Suprapubic skin (tissue), 4 donors: Measurements from ENCODE around the gene ASB3. TPM values are rescaled to one million over a fixed set of nuclear protein-coding genes. Genes with fewer than 3 reads are reported as not detected.

Source experiments
- DNase-seq, 2 donors: peaks; one replicate each; pipeline ENCODE4 v3.0.0-alpha.2; 2019; ENCODE audit warnings: low spot score in 2 of 2
- H3K27ac ChIP-seq: fragments of 200-600 bp; sonication (generic); one replicate; pipeline ENCODE4 v1.5.1; 2019
- H3K27me3 ChIP-seq: fragments of 200-600 bp; sonication (generic); one replicate; pipeline ENCODE4 v1.5.1; 2019
- H3K36me3 ChIP-seq: fragments of 200-600 bp; sonication (generic); one replicate; pipeline ENCODE4 v1.5.1; 2019
- H3K4me1 ChIP-seq: fragments of 200-600 bp; sonication (generic); one replicate; pipeline ENCODE4 v1.5.1; 2019
- H3K4me3 ChIP-seq: fragments of 200-600 bp; sonication (generic); one replicate; pipeline ENCODE4 v1.5.1; 2019; ENCODE audit warnings: mild to moderate bottlenecking
- H3K9me3 ChIP-seq: fragments of 200-600 bp; sonication (generic); one replicate; pipeline ENCODE4 v1.5.1; 2019
- CTCF ChIP-seq, 2 donors: fragments of 200-600 bp in 1 of 2; fragments of 450-650 bp in 1 of 2; sonication (generic) in 1 of 2; IDR thresholded peaks; one replicate each; pipeline ENCODE4 v1.5.1; 2016 to 2019; ENCODE audit warnings: antibody characterized with exemption in 2 of 2, mild to moderate bottlenecking in 1 of 2, moderate library complexity in 1 of 2
- EP300 ChIP-seq: sonication (generic); formaldehyde crosslinking; IDR thresholded peaks from one replicate; pipeline ENCODE4 v1.6.1; 2017; ENCODE audit warnings: antibody characterized with exemption
- POLR2A ChIP-seq, 2 donors: fragments of 450-650 bp; IDR thresholded peaks; one replicate each; pipeline ENCODE4 v1.6.1; 2017; ENCODE audit warnings: antibody characterized with exemption in 2 of 2, mild to moderate bottlenecking in 2 of 2, moderate library complexity in 2 of 2
- POLR2AphosphoS5 ChIP-seq, 3 donors: sonication (generic); formaldehyde crosslinking; IDR thresholded peaks; one replicate each; pipeline ENCODE4 v1.6.1; 2017; ENCODE audit warnings: antibody characterized with exemption in 3 of 3
- WGBS: methylation state at CpG from one replicate; pipeline ENCODE4 v1.1.5; 2018; 5-methylcytosine and 5-hydroxymethylcytosine counted together
- total RNA-seq, 4 donors: library from RNA; depleted of rRNA; stranded (reverse); fragments of >200 nt; gene quantifications; one replicate each; pipeline ENCODE4 v1.1.0, GENCODE V29; 2016

ASB3 gene
- total RNA-seq, 4 donors from 2014 or later = 9.8 to 28.8 (median 12.6) TPM

- H3K4me3 ChIP-seq = no peak overlapping the region
- 60% methylated on average over 4 of the region's 4 CpGs for WGBS
- H3K9me3 ChIP-seq = no peaks in the 10 kb centered on the region
- H3K27ac ChIP-seq = peak overlapping the region; percentile 28
- H3K27me3 ChIP-seq = no peaks in the 10 kb centered on the region
- TF ChIP-seq EP300 (no peak), POLR2A (IDR thresholded peaks at IDR 0.05) (no peak), POLR2AphosphoS5 (IDR thresholded peaks at IDR 0.05) (no peak), CTCF (IDR thresholded peaks at IDR 0.05) (no peak)
- H3K36me3 ChIP-seq = peaks cover 4% of the 10 kb centered on the region
- H3K4me1 ChIP-seq = peaks cover 9% of the 10 kb centered on the region
- DNase-seq = no peak
These were observed 36.5 kb downstream of the ASB3 start for GRCh38 chr2:53750041-53750768.

GRCh38 chr2:53744395-53745065 is 42.2 kb downstream of the ASB3 start:
- no peaks in the 10 kb centered on the region for H3K9me3 ChIP-seq
- 69% methylated on average over 2 of the region's 2 CpGs for WGBS
- peaks cover 4% of the 10 kb centered on the region for H3K4me1 ChIP-seq
- no peak for TF ChIP-seq CTCF (IDR thresholded peaks at IDR 0.05)
- no peak for TF ChIP-seq EP300
- no peak for TF ChIP-seq POLR2AphosphoS5 (IDR thresholded peaks at IDR 0.05)
- TF ChIP-seq POLR2A (IDR thresholded peaks at IDR 0.05) = no peak
- no peaks in the 10 kb centered on the region for H3K27me3 ChIP-seq
- H3K36me3 ChIP-seq = peaks cover 4% of the 10 kb centered on the region
- H3K4me3 ChIP-seq = no peak overlapping the region
- no peak for DNase-seq
- peak overlapping the region; percentile 73 for H3K27ac ChIP-seq

GRCh38 chr2:53740170-53740569 is 46.6 kb downstream of the ASB3 start:
- H3K27me3 ChIP-seq = no peaks in the 10 kb centered on the region
- DNase-seq = no peak
- no peak overlapping the region for H3K27ac ChIP-seq
- no peak for TF ChIP-seq POLR2A (IDR thresholded peaks at IDR 0.05)
- no peak for TF ChIP-seq POLR2AphosphoS5 (IDR thresholded peaks at IDR 0.05)
- peak in 1 of 2 donors; percentile 9 for TF ChIP-seq CTCF (IDR thresholded peaks at IDR 0.05)
- no peaks in the 10 kb centered on the region for H3K9me3 ChIP-seq
- H3K4me1 ChIP-seq = peaks cover 1% of the 10 kb centered on the region
- H3K36me3 ChIP-seq = peaks cover 3% of the 10 kb centered on the region
- no peak overlapping the region for H3K4me3 ChIP-seq

GRCh38 chr2:53739032-53739431 is 47.7 kb downstream of the ASB3 start:
- Histone ChIP-seq H3K9me3 (no peaks in the 10 kb centered on the region), H3K27me3 (no peaks in the 10 kb centered on the region), H3K4me3 (no peak overlapping the region), H3K36me3 (peaks cover 5% of the 10 kb centered on the region), H3K4me1 (no peaks in the 10 kb centered on the region), H3K27ac (no peak overlapping the region)
- TF ChIP-seq EP300 (no peak), POLR2A (IDR thresholded peaks at IDR 0.05) (no peak), POLR2AphosphoS5 (IDR thresholded peaks at IDR 0.05) (no peak)
- WGBS = 79% methylated on average over 1 of the region's 1 CpG
- DNase-seq = no peak

GRCh38 chr2:53737091-53737490 is 49.7 kb downstream of the ASB3 start:
- H3K36me3 ChIP-seq = peaks cover 8% of the 10 kb centered on the region
- H3K4me3 ChIP-seq = no peak overlapping the region
- H3K27ac ChIP-seq = no peak overlapping the region
- no peak for DNase-seq
- H3K9me3 ChIP-seq = no peaks in the 10 kb centered on the region
- TF ChIP-seq CTCF (IDR thresholded peaks at IDR 0.05) (no peak), POLR2AphosphoS5 (IDR thresholded peaks at IDR 0.05) (no peak), EP300 (no peak), POLR2A (IDR thresholded peaks at IDR 0.05) (no peak)
- no peaks in the 10 kb centered on the region for H3K4me1 ChIP-seq
- no peaks in the 10 kb centered on the region for H3K27me3 ChIP-seq
- WGBS = 95% methylated on average over 5 of the region's 5 CpGs
